ENCODE results near the gene RAB4B. TPM values are rescaled to one million over a fixed set of nuclear protein-coding genes. Genes with fewer than 3 reads are reported as not detected.

Gene RAB4B
- total and polyA plus RNA-seq, 2 experiments from 2014 or later = 27.4 to 29.0 TPM

DNA sequence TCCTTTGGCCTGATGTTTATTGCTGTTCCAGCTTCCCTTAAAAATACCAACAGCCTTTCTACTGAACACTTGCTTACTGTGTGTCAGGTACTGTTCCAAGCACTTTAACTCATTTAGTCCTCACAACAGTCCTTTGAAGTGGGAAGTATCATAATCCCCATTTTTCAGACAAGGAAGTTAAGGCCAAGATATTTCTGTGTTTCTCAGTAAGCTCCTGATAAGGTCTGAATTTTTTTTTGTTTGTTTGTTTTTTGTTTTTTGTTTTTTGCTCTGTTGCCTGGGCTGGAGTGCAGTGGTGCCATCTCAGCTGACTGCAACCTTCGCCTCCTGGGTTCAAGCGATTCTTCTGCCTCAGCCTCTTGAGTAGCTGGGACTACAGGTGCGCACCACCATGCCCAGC lies 19.6 kb upstream of the RAB4B start:
- no peak overlapping the region for H3K27ac ChIP-seq (ENCODE audit: low read depth)
- TF ChIP-seq ZNF331 (CRISPR knock-in tag; IDR thresholded peaks at IDR 0.05; ENCODE audit: low read depth) (no peak), STAT1 (IDR thresholded peaks at IDR 0.05; ENCODE audit: unreplicated experiment) (no peak), EZH2phosphoT487 (IDR thresholded peaks at IDR 0.05; ENCODE audit: unreplicated experiment) (no peak), CREB1 (CRISPR knock-in tag; IDR thresholded peaks at IDR 0.05; ENCODE audit: low read depth) (no peak), JUNB (IDR thresholded peaks at IDR 0.05; ENCODE audit: unreplicated experiment) (no peak), NANOG (IDR thresholded peaks at IDR 0.05; ENCODE audit: borderline replicate concordance) (no peak), POLR2AphosphoS5 (IDR thresholded peaks at IDR 0.05; ENCODE audit: low read depth) (no peak), EZH2 (IDR thresholded peaks at IDR 0.05; ENCODE audit: low read depth, unreplicated experiment) (no peak), ZNF114 (CRISPR knock-in tag; IDR thresholded peaks at IDR 0.05) (no peak)
- TF ChIP-seq, protein P1, sequence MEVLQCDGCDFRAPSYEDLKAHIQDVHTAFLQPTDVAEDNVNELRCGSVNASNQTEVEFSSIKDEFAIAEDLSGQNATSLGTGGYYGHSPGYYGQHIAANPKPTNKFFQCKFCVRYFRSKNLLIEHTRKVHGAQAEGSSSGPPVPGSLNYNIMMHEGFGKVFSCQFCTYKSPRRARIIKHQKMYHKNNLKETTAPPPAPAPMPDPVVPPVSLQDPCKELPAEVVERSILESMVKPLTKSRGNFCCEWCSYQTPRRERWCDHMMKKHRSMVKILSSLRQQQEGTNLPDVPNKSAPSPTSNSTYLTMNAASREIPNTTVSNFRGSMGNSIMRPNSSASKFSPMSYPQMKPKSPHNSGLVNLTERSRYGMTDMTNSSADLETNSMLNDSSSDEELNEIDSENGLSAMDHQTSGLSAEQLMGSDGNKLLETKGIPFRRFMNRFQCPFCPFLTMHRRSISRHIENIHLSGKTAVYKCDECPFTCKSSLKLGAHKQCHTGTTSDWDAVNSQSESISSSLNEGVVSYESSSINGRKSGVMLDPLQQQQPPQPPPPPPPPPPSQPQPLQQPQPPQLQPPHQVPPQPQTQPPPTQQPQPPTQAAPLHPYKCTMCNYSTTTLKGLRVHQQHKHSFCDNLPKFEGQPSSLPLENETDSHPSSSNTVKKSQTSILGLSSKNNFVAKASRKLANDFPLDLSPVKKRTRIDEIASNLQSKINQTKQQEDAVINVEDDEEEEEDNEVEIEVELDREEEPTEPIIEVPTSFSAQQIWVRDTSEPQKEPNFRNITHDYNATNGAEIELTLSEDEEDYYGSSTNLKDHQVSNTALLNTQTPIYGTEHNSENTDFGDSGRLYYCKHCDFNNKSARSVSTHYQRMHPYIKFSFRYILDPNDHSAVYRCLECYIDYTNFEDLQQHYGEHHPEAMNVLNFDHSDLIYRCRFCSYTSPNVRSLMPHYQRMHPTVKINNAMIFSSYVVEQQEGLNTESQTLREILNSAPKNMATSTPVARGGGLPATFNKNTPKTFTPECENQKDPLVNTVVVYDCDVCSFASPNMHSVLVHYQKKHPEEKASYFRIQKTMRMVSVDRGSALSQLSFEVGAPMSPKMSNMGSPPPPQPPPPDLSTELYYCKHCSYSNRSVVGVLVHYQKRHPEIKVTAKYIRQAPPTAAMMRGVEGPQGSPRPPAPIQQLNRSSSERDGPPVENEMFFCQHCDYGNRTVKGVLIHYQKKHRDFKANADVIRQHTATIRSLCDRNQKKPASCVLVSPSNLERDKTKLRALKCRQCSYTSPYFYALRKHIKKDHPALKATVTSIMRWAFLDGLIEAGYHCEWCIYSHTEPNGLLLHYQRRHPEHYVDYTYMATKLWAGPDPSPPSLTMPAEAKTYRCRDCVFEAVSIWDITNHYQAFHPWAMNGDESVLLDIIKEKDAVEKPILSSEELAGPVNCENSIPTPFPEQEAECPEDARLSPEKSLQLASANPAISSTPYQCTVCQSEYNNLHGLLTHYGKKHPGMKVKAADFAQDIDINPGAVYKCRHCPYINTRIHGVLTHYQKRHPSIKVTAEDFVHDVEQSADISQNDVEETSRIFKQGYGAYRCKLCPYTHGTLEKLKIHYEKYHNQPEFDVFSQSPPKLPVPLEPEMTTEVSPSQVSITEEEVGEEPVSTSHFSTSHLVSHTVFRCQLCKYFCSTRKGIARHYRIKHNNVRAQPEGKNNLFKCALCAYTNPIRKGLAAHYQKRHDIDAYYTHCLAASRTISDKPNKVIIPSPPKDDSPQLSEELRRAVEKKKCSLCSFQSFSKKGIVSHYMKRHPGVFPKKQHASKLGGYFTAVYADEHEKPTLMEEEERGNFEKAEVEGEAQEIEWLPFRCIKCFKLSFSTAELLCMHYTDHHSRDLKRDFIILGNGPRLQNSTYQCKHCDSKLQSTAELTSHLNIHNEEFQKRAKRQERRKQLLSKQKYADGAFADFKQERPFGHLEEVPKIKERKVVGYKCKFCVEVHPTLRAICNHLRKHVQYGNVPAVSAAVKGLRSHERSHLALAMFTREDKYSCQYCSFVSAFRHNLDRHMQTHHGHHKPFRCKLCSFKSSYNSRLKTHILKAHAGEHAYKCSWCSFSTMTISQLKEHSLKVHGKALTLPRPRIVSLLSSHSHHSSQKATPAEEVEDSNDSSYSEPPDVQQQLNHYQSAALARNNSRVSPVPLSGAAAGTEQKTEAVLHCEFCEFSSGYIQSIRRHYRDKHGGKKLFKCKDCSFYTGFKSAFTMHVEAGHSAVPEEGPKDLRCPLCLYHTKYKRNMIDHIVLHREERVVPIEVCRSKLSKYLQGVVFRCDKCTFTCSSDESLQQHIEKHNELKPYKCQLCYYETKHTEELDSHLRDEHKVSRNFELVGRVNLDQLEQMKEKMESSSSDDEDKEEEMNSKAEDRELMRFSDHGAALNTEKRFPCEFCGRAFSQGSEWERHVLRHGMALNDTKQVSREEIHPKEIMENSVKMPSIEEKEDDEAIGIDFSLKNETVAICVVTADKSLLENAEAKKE (CRISPR knock-in tag; IDR thresholded peaks at IDR 0.05) = no peak
- TF ChIP-seq, protein P2, sequence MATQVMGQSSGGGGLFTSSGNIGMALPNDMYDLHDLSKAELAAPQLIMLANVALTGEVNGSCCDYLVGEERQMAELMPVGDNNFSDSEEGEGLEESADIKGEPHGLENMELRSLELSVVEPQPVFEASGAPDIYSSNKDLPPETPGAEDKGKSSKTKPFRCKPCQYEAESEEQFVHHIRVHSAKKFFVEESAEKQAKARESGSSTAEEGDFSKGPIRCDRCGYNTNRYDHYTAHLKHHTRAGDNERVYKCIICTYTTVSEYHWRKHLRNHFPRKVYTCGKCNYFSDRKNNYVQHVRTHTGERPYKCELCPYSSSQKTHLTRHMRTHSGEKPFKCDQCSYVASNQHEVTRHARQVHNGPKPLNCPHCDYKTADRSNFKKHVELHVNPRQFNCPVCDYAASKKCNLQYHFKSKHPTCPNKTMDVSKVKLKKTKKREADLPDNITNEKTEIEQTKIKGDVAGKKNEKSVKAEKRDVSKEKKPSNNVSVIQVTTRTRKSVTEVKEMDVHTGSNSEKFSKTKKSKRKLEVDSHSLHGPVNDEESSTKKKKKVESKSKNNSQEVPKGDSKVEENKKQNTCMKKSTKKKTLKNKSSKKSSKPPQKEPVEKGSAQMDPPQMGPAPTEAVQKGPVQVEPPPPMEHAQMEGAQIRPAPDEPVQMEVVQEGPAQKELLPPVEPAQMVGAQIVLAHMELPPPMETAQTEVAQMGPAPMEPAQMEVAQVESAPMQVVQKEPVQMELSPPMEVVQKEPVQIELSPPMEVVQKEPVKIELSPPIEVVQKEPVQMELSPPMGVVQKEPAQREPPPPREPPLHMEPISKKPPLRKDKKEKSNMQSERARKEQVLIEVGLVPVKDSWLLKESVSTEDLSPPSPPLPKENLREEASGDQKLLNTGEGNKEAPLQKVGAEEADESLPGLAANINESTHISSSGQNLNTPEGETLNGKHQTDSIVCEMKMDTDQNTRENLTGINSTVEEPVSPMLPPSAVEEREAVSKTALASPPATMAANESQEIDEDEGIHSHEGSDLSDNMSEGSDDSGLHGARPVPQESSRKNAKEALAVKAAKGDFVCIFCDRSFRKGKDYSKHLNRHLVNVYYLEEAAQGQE (IDR thresholded peaks at IDR 0.05; ENCODE audit: unreplicated experiment) = no peak
- TF ChIP-seq, protein P3, sequence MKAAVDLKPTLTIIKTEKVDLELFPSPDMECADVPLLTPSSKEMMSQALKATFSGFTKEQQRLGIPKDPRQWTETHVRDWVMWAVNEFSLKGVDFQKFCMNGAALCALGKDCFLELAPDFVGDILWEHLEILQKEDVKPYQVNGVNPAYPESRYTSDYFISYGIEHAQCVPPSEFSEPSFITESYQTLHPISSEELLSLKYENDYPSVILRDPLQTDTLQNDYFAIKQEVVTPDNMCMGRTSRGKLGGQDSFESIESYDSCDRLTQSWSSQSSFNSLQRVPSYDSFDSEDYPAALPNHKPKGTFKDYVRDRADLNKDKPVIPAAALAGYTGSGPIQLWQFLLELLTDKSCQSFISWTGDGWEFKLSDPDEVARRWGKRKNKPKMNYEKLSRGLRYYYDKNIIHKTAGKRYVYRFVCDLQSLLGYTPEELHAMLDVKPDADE (IDR thresholded peaks at IDR 0.05) = no peak
- TF ChIP-seq, protein P4, sequence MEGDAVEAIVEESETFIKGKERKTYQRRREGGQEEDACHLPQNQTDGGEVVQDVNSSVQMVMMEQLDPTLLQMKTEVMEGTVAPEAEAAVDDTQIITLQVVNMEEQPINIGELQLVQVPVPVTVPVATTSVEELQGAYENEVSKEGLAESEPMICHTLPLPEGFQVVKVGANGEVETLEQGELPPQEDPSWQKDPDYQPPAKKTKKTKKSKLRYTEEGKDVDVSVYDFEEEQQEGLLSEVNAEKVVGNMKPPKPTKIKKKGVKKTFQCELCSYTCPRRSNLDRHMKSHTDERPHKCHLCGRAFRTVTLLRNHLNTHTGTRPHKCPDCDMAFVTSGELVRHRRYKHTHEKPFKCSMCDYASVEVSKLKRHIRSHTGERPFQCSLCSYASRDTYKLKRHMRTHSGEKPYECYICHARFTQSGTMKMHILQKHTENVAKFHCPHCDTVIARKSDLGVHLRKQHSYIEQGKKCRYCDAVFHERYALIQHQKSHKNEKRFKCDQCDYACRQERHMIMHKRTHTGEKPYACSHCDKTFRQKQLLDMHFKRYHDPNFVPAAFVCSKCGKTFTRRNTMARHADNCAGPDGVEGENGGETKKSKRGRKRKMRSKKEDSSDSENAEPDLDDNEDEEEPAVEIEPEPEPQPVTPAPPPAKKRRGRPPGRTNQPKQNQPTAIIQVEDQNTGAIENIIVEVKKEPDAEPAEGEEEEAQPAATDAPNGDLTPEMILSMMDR (conservative IDR thresholded peaks at IDR 0.05; ENCODE audit: low read depth in 2 of 2) = no peak
- H3K27me3 ChIP-seq (ENCODE audit: insufficient read depth) = no peaks in the 10 kb centered on the region
- peaks cover 2% of the 10 kb centered on the region for H3K27me3 Mint-ChIP-seq (ENCODE audit: insufficient read depth, low read depth, poor library complexity)
- peaks cover 95% of the 10 kb centered on the region for H3K36me3 Mint-ChIP-seq (ENCODE audit: low read depth)
- no peaks in the 10 kb centered on the region for H3K9me2 ChIP-seq (ENCODE audit: insufficient read depth)
- no peak overlapping the region for H3K4me2 ChIP-seq
- H3F3A ChIP-seq (replicated peaks; ENCODE audit: low read depth) = peaks cover 51% of the 10 kb centered on the region
- H3K4me3 ChIP-seq = no peak overlapping the region
- no peak for DNase-seq (ENCODE audit: low spot score)
- H2AFZ ChIP-seq = no peak overlapping the region
- no peak overlapping the region for H3K4me3 Mint-ChIP-seq
- peaks cover 73% of the 10 kb centered on the region for H4K20me1 ChIP-seq (replicated peaks; ENCODE audit: insufficient read depth)
- peaks cover 71% of the 10 kb centered on the region for H3K36me3 ChIP-seq (ENCODE audit: insufficient read depth)
- H3K79me2 ChIP-seq (replicated peaks; ENCODE audit: insufficient read depth) = peaks cover 71% of the 10 kb centered on the region
- no peaks in the 10 kb centered on the region for H3K9me3 Mint-ChIP-seq
- peaks cover 8% of the 10 kb centered on the region; the same call in 1 of the 2 replicates for H3K4me1 ChIP-seq (ENCODE audit: insufficient read depth)
- H3K27ac Mint-ChIP-seq = 0 out of 2 replicates have a peak overlapping the region, but pooled peaks have one; percentile 29
- ATAC-seq = no peak
- peaks cover 14% of the 10 kb centered on the region for H3K4me1 Mint-ChIP-seq
